Urinary bladder (tissue), 4 donors: ENCODE data around the gene NECAP2. TPM values are rescaled to one million over a fixed set of nuclear protein-coding genes. Genes with fewer than 3 reads are reported as not detected.
"Not testable (repeated sequence)": the region's sequence is repeated elsewhere in the genome, so short reads cannot be mapped to it uniquely, and the experiment has no call there.

ENCODE experiments used
- DNase-seq: peaks from one replicate; pipeline ENCODE4 v3.0.0-alpha.2; 2015; ENCODE audit errors: extremely low spot score
- H3K27ac ChIP-seq: one replicate; pipeline ENCODE4 v1.5.1; 2013; ENCODE audit warnings: low read depth, mild to moderate bottlenecking, moderate library complexity
- H3K36me3 ChIP-seq: one replicate; pipeline ENCODE4 v1.6.1; 2013; ENCODE audit warnings: mild to moderate bottlenecking, moderate library complexity; ENCODE audit not compliant: insufficient read depth
- H3K4me1 ChIP-seq: one replicate; pipeline ENCODE4 v1.6.1; 2013; ENCODE audit warnings: mild to moderate bottlenecking, moderate library complexity; ENCODE audit not compliant: insufficient read depth
- H3K4me3 ChIP-seq: one replicate; pipeline ENCODE4 v1.5.1; 2013; ENCODE audit warnings: low read depth, low read length
- WGBS: extraction: QIAGEN DNeasy Blood & Tissue Kit; methylation state at CpG from one replicate; pipeline ENCODE4 v1.1.7; 2013; 5-methylcytosine and 5-hydroxymethylcytosine counted together
- polyA plus RNA-seq: library from polyadenylated mRNA; stranded (reverse); fragments of 200-250 nt; gene quantifications from one replicate; pipeline ENCODE4 v1.2.3, GENCODE V29; 2013
- total RNA-seq: library from RNA; depleted of rRNA; stranded (reverse); fragments of >200 nt; gene quantifications from one replicate; pipeline ENCODE4 v1.2.3, GENCODE V29; 2014
- donor health status: healthy with polysubstance abuse.
- donor health status: healthy.

The NECAP2 gene
- total and polyA plus RNA-seq, 2 donors = 36.6 to 46.0 TPM

- no peak overlapping the region for H3K27ac ChIP-seq
- H3K4me1 ChIP-seq = no peaks in the 10 kb centered on the region
- H3K36me3 ChIP-seq = peaks cover 2% of the 10 kb centered on the region
- no peak for DNase-seq
- WGBS = 96% methylated on average over 8 of the region's 8 CpGs
- no peak overlapping the region for H3K4me3 ChIP-seq
Observed at GRCh38 chr1:16484501-16484835, 43.9 kb downstream of the NECAP2 start.

- Histone ChIP-seq H3K4me1 (no peaks in the 10 kb centered on the region), H3K27ac (no peak overlapping the region), H3K4me3 (no peak overlapping the region), H3K36me3 (peaks cover 2% of the 10 kb centered on the region)
- WGBS = 94% methylated on average over 6 of the region's 6 CpGs
- no peak for DNase-seq
Observed at GRCh38 chr1:16484931-16485330, 44.4 kb downstream of the NECAP2 start.

GRCh38 chr1:16486316-16486715 is 45.8 kb downstream of the NECAP2 start:
- H3K36me3 ChIP-seq, H3K4me3 ChIP-seq, H3K4me1 ChIP-seq, DNase-seq, H3K27ac ChIP-seq: not testable (repeated sequence)
- WGBS = 81% methylated on average over 8 of the region's 8 CpGs

- not testable (repeated sequence) for DNase-seq, H3K36me3 ChIP-seq, H3K4me1 ChIP-seq, H3K4me3 ChIP-seq, H3K27ac ChIP-seq
Observed at GRCh38 chr1:16487011-16487410, 46.5 kb downstream of the NECAP2 start.

GRCh38 chr1:16489195-16489880 is 48.8 kb downstream of the NECAP2 start:
- H3K4me3 ChIP-seq, H3K36me3 ChIP-seq, H3K27ac ChIP-seq, DNase-seq, H3K4me1 ChIP-seq: not testable (repeated sequence)
- 90% methylated on average over 9 of the region's 9 CpGs for WGBS

- WGBS = 78% methylated on average over 9 of the region's 9 CpGs
- H3K4me3 ChIP-seq = no peak overlapping the region
- no peaks in the 10 kb centered on the region for H3K4me1 ChIP-seq
- DNase-seq = no peak
- H3K36me3 ChIP-seq = no peaks in the 10 kb centered on the region
- H3K27ac ChIP-seq = no peak overlapping the region
Observed at GRCh38 chr1:16491056-16491675, 50.6 kb downstream of the NECAP2 start.

GRCh38 chr1:16492937-16493336 is 52.4 kb downstream of the NECAP2 start:
- not testable (repeated sequence) for DNase-seq, H3K4me1 ChIP-seq, H3K27ac ChIP-seq, H3K36me3 ChIP-seq, H3K4me3 ChIP-seq
- 83% methylated on average over 7 of the region's 7 CpGs for WGBS

- not testable (repeated sequence) for H3K4me1 ChIP-seq, H3K4me3 ChIP-seq, DNase-seq, H3K36me3 ChIP-seq, H3K27ac ChIP-seq
- WGBS = 82% methylated on average over 9 of the region's 9 CpGs
Observed at GRCh38 chr1:16493731-16494130, 53.2 kb downstream of the NECAP2 start.

- DNase-seq, H3K27ac ChIP-seq, H3K4me3 ChIP-seq, H3K4me1 ChIP-seq, H3K36me3 ChIP-seq: not testable (repeated sequence)
- whole genome bisulfite sequencing = 85% methylated on average over 5 of the region's 5 CpGs
Observed at GRCh38 chr1:16497474-16497904, 57.0 kb downstream of the NECAP2 start.

GRCh38 chr1:16498047-16498446 is 57.5 kb downstream of the NECAP2 start:
- WGBS = 27% methylated on average over 10 of the region's 10 CpGs
- H3K4me1 ChIP-seq, H3K27ac ChIP-seq, H3K36me3 ChIP-seq, H3K4me3 ChIP-seq, DNase-seq: not testable (repeated sequence)

- under 1% methylated on average over 108 of the region's 108 CpGs for WGBS
- Histone ChIP-seq H3K4me1 (no peaks in the 10 kb centered on the region), H3K4me3 (peak overlapping the region; percentile 86), H3K36me3 (no peaks in the 10 kb centered on the region), H3K27ac (peak overlapping the region; percentile 54)
- peak; percentile 73 for DNase-seq
Observed at GRCh38 chr1:16498573-16499413, 58.3 kb downstream of the NECAP2 start.

- DNase-seq, H3K4me1 ChIP-seq, H3K36me3 ChIP-seq, H3K4me3 ChIP-seq, H3K27ac ChIP-seq: not testable (repeated sequence)
- WGBS = 91% methylated on average over 11 of the region's 11 CpGs
Observed at GRCh38 chr1:16500466-16500865, 59.9 kb downstream of the NECAP2 start.

GRCh38 chr1:16500975-16501374 is 60.5 kb downstream of the NECAP2 start:
- H3K4me3 ChIP-seq = not testable (repeated sequence)

GRCh38 chr1:16501446-16501845 is 60.9 kb downstream of the NECAP2 start:
- H3K4me1 ChIP-seq, H3K4me3 ChIP-seq, H3K36me3 ChIP-seq, H3K27ac ChIP-seq, DNase-seq: not testable (repeated sequence)
- 77% methylated on average over 8 of the region's 8 CpGs for WGBS

More at GRCh38 chr1:16500975-16501374, 60.5 kb downstream of the NECAP2 start:
- not testable (repeated sequence) for H3K4me1 ChIP-seq, H3K36me3 ChIP-seq, DNase-seq, H3K27ac ChIP-seq
- WGBS = 90% methylated on average over 5 of the region's 5 CpGs
